K562 (cell line): ENCODE data around the gene CCL21. TPM values are rescaled to one million over a fixed set of nuclear protein-coding genes. Genes with fewer than 3 reads are reported as not detected.
A peak's percentile ranks its signal among the peaks of the same experiment; 100 is the strongest.

ENCODE experiments used
- EWSR1 ChIP-seq: fragments of 450-650 bp; IDR thresholded peaks from 2 replicates; pipeline ENCODE4 v1.6.1; 2018; ENCODE audit warnings: borderline replicate concordance, mild to moderate bottlenecking, low read depth, moderate library complexity; ENCODE audit not compliant: partially characterized antibody
- GTF2A2 ChIP-seq: IDR thresholded peaks from 2 replicates; pipeline ENCODE4 v1.6.1; 2016; ENCODE audit warnings: mild to moderate bottlenecking, missing genetic modification characterization, missing compliant biosample characterization
- SMARCA5 ChIP-seq: fragments of 450-650 bp; IDR thresholded peaks from 2 replicates; pipeline ENCODE4 v1.6.1; 2016
- TAF9B ChIP-seq: fragments of 450-650 bp; IDR thresholded peaks from 2 replicates; pipeline ENCODE4 v1.6.1; 2018; ENCODE audit warnings: mild to moderate bottlenecking; ENCODE audit not compliant: partially characterized antibody
- TBP ChIP-seq: optimal IDR thresholded peaks from 2 replicates; pipeline ENCODE3; 2011; ENCODE audit warnings: low read depth, low read length, improper control_type of control experiment
- ZNF212 ChIP-seq: fragments of 450-650 bp; formaldehyde crosslinking; IDR thresholded peaks from 2 replicates; pipeline ENCODE4 v1.4.0; 2020; ENCODE audit warnings: mild to moderate bottlenecking
- ZNF23 ChIP-seq: fragments of 250-450 bp; sonication (Bioruptor Pico); IDR thresholded peaks from 2 replicates; pipeline ENCODE4 v1.4.0; 2020; ENCODE audit warnings: mild to moderate bottlenecking
- ZNF551 ChIP-seq: fragments of 250-450 bp; sonication (Bioruptor Pico); IDR thresholded peaks from 2 replicates; pipeline ENCODE4 v1.5.0; 2021; ENCODE audit warnings: mild to moderate bottlenecking, moderate library complexity
- ZNF584 ChIP-seq: fragments of 200-800 bp; sonication (Bioruptor generic); IDR thresholded peaks from 2 replicates; pipeline ENCODE4 v1.6.1; 2016; ENCODE audit warnings: low read depth, mild to moderate bottlenecking, missing genetic modification characterization, missing compliant biosample characterization
- polyA plus RNA-seq, 8 experiments: library from polyadenylated mRNA; depleted of rRNA in 4 of 8; stranded (reverse) in 5 of 8; unstranded in 3 of 8; fragments of >200 nt; fragmentation: Nextera tagmentation in 2 of 8; fragmentation: Illumina TruSeq in 1 of 8; extraction: Ambion mirVana in 2 of 8; extraction: Trizol in 1 of 8; gene quantifications; 2 replicates each; pipeline versions ENCODE4 v1.2.1 to v1.2.3, GENCODE V29; 2011 to 2014; ENCODE audit warnings: inconsistent platforms in 1 of 8, missing spikeins in 1 of 8
- total RNA-seq, 7 experiments: library from RNA; depleted of rRNA in 6 of 7; stranded (reverse); fragments of >200 nt in 6 of 7; fragmentation: Illumina TruSeq in 2 of 7; extraction: Trizol in 2 of 7; gene quantifications; 2 replicates each; pipeline versions ENCODE4 v1.2.1 to v1.2.3, GENCODE V29; 2011 to 2021; ENCODE audit warnings: low replicate concordance in 1 of 7
- TF ChIP-seq, protein P1 (sequence below): fragments of 250-450 bp; sonication (Bioruptor Pico); IDR thresholded peaks from 2 replicates; pipeline ENCODE4 v1.4.0; 2020; ENCODE audit warnings: mild to moderate bottlenecking, moderate library complexity
- TF ChIP-seq, protein P2 (sequence below): fragments of 450-650 bp; IDR thresholded peaks from 2 replicates; pipeline ENCODE4 v1.6.1; 2016; ENCODE audit warnings: low read depth, mild to moderate bottlenecking, moderate library complexity
- TF ChIP-seq, protein P3 (sequence below): fragments of 450-650 bp; IDR thresholded peaks from 2 replicates; pipeline ENCODE4 v1.6.1; 2018; ENCODE audit warnings: mild to moderate bottlenecking, low read depth; ENCODE audit not compliant: partially characterized antibody
- TF ChIP-seq, protein P4 (sequence below): sonication (generic); formaldehyde crosslinking; IDR thresholded peaks from 2 replicates; pipeline ENCODE4 v1.8.0; 2023; ENCODE audit warnings: mild to moderate bottlenecking, missing genetic modification reagents
- TF ChIP-seq, protein P5 (sequence below): fragments of 250-450 bp; sonication (Bioruptor Pico); IDR thresholded peaks from 2 replicates; pipeline ENCODE4 v1.4.0; 2020; ENCODE audit warnings: borderline replicate concordance
- TF ChIP-seq, protein P6 (sequence below), 3 experiments: IDR thresholded peaks in 2 of 3; conservative IDR thresholded peaks in 1 of 3; 2 replicates each; pipeline ENCODE4 v1.5.1; 2011 to 2012; ENCODE audit warnings: low read length in 3 of 3, mild to moderate bottlenecking in 3 of 3, control low read depth in 2 of 3, improper control_type of control experiment in 1 of 3, inconsistent platforms in 1 of 3, low read depth in 1 of 3, mixed read lengths in 1 of 3, moderate library complexity in 1 of 3; ENCODE audit not compliant: insufficient read depth in 2 of 3
- TF ChIP-seq, protein P7 (sequence below), 2 experiments: IDR thresholded peaks; 2 replicates each; pipeline ENCODE4 v1.6.1; 2012; ENCODE audit warnings: improper control_type of control experiment in 2 of 2, low read depth in 2 of 2, low read length in 2 of 2, borderline replicate concordance in 1 of 2

Gene CCL21
- total and polyA plus RNA-seq, 9 of the 15 experiments (the other 6 are each of a cell fraction or from before 2014, with no cell fraction given): not detected

DNA sequence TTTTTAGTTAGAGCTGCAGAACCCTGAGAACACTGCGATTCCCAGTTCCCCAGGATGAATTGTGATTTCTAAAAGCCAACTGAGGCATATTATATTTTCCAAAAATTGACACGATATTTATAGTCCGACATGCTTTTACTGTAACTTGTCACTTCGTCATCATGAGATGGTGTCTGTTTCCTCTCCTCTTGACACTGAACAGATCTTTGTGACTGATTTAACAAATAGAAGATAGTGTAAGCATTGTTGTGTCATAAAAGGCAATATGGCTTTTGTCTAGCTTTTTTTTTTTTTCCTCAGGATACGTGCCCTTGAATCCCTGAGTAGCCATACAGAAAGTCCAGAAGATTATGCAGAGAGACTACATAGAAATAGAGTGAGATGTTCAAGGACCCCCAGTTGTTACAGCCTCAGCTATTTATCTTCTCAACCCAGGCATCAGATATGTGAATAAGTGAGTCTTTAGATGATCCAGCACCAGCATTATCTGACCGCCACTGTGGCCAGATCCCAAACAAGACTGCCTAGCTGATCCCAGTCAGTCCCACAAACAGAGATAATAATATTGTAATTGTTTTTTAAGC, 27.8 kb upstream of the CCL21 start (continued):
- TF ChIP-seq GTF2A2 (tag) (no peak), ZNF23 (CRISPR knock-in tag) (no peak), ZNF212 (CRISPR knock-in tag) (no peak), EWSR1 (no peak), TBP (no peak), ZNF551 (CRISPR knock-in tag) (no peak), TAF9B (no peak), ZNF584 (no peak), SMARCA5 (no peak)
- TF ChIP-seq, protein P1, sequence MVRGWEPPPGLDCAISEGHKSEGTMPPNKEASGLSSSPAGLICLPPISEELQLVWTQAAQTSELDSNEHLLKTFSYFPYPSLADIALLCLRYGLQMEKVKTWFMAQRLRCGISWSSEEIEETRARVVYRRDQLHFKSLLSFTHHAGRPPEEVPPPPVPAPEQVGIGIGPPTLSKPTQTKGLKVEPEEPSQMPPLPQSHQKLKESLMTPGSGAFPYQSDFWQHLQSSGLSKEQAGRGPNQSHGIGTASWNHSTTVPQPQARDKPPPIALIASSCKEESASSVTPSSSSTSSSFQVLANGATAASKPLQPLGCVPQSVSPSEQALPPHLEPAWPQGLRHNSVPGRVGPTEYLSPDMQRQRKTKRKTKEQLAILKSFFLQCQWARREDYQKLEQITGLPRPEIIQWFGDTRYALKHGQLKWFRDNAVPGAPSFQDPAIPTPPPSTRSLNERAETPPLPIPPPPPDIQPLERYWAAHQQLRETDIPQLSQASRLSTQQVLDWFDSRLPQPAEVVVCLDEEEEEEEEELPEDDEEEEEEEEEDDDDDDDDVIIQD (CRISPR knock-in tag): no peak
- TF ChIP-seq, protein P2, sequence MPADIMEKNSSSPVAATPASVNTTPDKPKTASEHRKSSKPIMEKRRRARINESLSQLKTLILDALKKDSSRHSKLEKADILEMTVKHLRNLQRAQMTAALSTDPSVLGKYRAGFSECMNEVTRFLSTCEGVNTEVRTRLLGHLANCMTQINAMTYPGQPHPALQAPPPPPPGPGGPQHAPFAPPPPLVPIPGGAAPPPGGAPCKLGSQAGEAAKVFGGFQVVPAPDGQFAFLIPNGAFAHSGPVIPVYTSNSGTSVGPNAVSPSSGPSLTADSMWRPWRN: 0 out of 2 replicates have a peak, but pooled peaks have one; percentile 26
- TF ChIP-seq, protein P3, sequence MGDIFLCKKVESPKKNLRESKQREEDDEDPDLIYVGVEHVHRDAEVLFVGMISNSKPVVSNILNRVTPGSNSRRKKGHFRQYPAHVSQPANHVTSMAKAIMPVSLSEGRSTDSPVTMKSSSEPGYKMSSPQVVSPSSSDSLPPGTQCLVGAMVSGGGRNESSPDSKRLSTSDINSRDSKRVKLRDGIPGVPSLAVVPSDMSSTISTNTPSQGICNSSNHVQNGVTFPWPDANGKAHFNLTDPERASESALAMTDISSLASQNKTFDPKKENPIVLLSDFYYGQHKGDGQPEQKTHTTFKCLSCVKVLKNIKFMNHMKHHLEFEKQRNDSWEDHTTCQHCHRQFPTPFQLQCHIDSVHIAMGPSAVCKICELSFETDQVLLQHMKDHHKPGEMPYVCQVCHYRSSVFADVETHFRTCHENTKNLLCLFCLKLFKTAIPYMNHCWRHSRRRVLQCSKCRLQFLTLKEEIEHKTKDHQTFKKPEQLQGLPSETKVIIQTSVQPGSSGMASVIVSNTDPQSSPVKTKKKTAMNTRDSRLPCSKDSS: no peak
- TF ChIP-seq, protein P4, sequence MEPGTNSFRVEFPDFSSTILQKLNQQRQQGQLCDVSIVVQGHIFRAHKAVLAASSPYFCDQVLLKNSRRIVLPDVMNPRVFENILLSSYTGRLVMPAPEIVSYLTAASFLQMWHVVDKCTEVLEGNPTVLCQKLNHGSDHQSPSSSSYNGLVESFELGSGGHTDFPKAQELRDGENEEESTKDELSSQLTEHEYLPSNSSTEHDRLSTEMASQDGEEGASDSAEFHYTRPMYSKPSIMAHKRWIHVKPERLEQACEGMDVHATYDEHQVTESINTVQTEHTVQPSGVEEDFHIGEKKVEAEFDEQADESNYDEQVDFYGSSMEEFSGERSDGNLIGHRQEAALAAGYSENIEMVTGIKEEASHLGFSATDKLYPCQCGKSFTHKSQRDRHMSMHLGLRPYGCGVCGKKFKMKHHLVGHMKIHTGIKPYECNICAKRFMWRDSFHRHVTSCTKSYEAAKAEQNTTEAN (CRISPR knock-in tag): no peak
- TF ChIP-seq, protein P5, sequence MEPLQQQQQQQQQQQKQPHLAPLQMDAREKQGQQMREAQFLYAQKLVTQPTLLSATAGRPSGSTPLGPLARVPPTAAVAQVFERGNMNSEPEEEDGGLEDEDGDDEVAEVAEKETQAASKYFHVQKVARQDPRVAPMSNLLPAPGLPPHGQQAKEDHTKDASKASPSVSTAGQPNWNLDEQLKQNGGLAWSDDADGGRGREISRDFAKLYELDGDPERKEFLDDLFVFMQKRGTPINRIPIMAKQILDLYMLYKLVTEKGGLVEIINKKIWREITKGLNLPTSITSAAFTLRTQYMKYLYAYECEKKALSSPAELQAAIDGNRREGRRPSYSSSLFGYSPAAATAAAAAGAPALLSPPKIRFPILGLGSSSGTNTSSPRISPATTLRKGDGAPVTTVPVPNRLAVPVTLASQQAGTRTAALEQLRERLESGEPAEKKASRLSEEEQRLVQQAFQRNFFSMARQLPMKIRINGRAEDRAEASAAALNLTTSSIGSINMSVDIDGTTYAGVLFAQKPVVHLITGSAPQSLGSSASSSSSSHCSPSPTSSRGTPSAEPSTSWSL (CRISPR knock-in tag): no peak
- TF ChIP-seq, protein P6, sequence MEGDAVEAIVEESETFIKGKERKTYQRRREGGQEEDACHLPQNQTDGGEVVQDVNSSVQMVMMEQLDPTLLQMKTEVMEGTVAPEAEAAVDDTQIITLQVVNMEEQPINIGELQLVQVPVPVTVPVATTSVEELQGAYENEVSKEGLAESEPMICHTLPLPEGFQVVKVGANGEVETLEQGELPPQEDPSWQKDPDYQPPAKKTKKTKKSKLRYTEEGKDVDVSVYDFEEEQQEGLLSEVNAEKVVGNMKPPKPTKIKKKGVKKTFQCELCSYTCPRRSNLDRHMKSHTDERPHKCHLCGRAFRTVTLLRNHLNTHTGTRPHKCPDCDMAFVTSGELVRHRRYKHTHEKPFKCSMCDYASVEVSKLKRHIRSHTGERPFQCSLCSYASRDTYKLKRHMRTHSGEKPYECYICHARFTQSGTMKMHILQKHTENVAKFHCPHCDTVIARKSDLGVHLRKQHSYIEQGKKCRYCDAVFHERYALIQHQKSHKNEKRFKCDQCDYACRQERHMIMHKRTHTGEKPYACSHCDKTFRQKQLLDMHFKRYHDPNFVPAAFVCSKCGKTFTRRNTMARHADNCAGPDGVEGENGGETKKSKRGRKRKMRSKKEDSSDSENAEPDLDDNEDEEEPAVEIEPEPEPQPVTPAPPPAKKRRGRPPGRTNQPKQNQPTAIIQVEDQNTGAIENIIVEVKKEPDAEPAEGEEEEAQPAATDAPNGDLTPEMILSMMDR (IDR thresholded peaks at IDR 0.05 in 2 of 3, conservative IDR thresholded peaks at IDR 0.05 in 1 of 3; ENCODE audit: insufficient read depth in 2 of 3, low read depth in 1 of 3, low read length in 3 of 3): no peak
- TF ChIP-seq, protein P7, sequence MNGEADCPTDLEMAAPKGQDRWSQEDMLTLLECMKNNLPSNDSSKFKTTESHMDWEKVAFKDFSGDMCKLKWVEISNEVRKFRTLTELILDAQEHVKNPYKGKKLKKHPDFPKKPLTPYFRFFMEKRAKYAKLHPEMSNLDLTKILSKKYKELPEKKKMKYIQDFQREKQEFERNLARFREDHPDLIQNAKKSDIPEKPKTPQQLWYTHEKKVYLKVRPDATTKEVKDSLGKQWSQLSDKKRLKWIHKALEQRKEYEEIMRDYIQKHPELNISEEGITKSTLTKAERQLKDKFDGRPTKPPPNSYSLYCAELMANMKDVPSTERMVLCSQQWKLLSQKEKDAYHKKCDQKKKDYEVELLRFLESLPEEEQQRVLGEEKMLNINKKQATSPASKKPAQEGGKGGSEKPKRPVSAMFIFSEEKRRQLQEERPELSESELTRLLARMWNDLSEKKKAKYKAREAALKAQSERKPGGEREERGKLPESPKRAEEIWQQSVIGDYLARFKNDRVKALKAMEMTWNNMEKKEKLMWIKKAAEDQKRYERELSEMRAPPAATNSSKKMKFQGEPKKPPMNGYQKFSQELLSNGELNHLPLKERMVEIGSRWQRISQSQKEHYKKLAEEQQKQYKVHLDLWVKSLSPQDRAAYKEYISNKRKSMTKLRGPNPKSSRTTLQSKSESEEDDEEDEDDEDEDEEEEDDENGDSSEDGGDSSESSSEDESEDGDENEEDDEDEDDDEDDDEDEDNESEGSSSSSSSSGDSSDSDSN (IDR thresholded peaks at IDR 0.05; ENCODE audit: borderline replicate concordance in 1 of 2, low read depth in 2 of 2, low read length in 2 of 2): no peak
